Mesodermal cell (in vitro differentiated cells): Measurements from ENCODE around the gene DEPDC5.
"Not testable (repeated sequence)": the region's sequence is repeated elsewhere in the genome, so short reads cannot be mapped to it uniquely, and the experiment has no call there.

Experiments used
- H3K27ac ChIP-seq: 2 replicates; pipeline ENCODE4 v1.7.0; 2013; ENCODE audit warnings: mild to moderate bottlenecking, low read depth, low read length, moderate library complexity; ENCODE audit not compliant: severe bottlenecking
- H3K36me3 ChIP-seq: 2 replicates; pipeline ENCODE4 v1.7.1; 2013; ENCODE audit warnings: mild to moderate bottlenecking, low read length, moderate library complexity; ENCODE audit not compliant: control insufficient read depth, insufficient read depth
- H3K4me1 ChIP-seq: one replicate; pipeline ENCODE4 v1.7.1; 2013; ENCODE audit warnings: mild to moderate bottlenecking, low read length; ENCODE audit not compliant: insufficient read depth, control insufficient read depth, poor library complexity, severe bottlenecking
- H3K4me3 ChIP-seq: 2 replicates; pipeline ENCODE4 v1.7.0; 2013; ENCODE audit warnings: low read length, control low read depth, mild to moderate bottlenecking; ENCODE audit not compliant: insufficient read depth, poor library complexity, severe bottlenecking; ENCODE audit errors: extremely low read depth
- H3K9me3 ChIP-seq: 2 replicates; pipeline ENCODE4 v1.7.1; 2013; ENCODE audit warnings: mild to moderate bottlenecking, low read length, moderate library complexity; ENCODE audit not compliant: control insufficient read depth
- WGBS, 2 experiments: methylation state at CpG; one replicate each; pipeline ENCODE4 v1.1.5; 2013; ENCODE audit warnings: missing lambda C conversion rate in 2 of 2; ENCODE audit not compliant: insufficient coverage in 2 of 2; 5-methylcytosine and 5-hydroxymethylcytosine counted together

The DEPDC5 gene

GRCh38 chr22:31813898-31814297, 60.1 kb downstream of the DEPDC5 start:
- 94% methylated on average over 5 to 6 of the region's 7 CpGs for WGBS, 2 experiments
- not testable (repeated sequence) for H3K27ac ChIP-seq, H3K9me3 ChIP-seq, H3K4me1 ChIP-seq, H3K4me3 ChIP-seq
- peaks cover 72% of the 10 kb centered on the region for H3K36me3 ChIP-seq

GRCh38 chr22:31814942-31815341, 61.1 kb downstream of the DEPDC5 start:
- 95 to 100% methylated on average over 5 to 7 of the region's 7 CpGs for WGBS, 2 experiments
- Histone ChIP-seq H3K36me3 (peaks cover 73% of the 10 kb centered on the region), H3K4me3 (no peak overlapping the region), H3K27ac (no peak overlapping the region), H3K9me3 (no peaks in the 10 kb centered on the region), H3K4me1 (no peaks in the 10 kb centered on the region)

GRCh38 chr22:31815383-31815814, 61.6 kb downstream of the DEPDC5 start:
- 80 to 83% methylated on average over 1 of the region's 4 CpGs for WGBS, 2 experiments
- H3K9me3 ChIP-seq, H3K4me1 ChIP-seq, H3K27ac ChIP-seq, H3K4me3 ChIP-seq: not testable (repeated sequence)
- peaks cover 70% of the 10 kb centered on the region for H3K36me3 ChIP-seq

GRCh38 chr22:31816750-31817149, 62.9 kb downstream of the DEPDC5 start:
- Histone ChIP-seq H3K9me3 (no peaks in the 10 kb centered on the region), H3K4me3 (no peak overlapping the region), H3K27ac (no peak overlapping the region), H3K4me1 (no peaks in the 10 kb centered on the region), H3K36me3 (peaks cover 71% of the 10 kb centered on the region)
- WGBS, 2 experiments: 89 to 91% methylated on average over 1 to 4 of the region's 4 CpGs

GRCh38 chr22:31818481-31819392, 64.9 kb downstream of the DEPDC5 start:
- Histone ChIP-seq H3K4me1 (no peaks in the 10 kb centered on the region), H3K36me3 (peaks cover 81% of the 10 kb centered on the region), H3K4me3 (no peak overlapping the region), H3K27ac (no peak overlapping the region), H3K9me3 (no peaks in the 10 kb centered on the region)
- WGBS, 2 experiments: 83 to 92% methylated on average over 9 to 10 of the region's 10 CpGs

- WGBS, 2 experiments: 85% methylated on average over 3 of the region's 3 CpGs
- H3K4me3 ChIP-seq: no peak overlapping the region
- no peaks in the 10 kb centered on the region for H3K4me1 ChIP-seq
- H3K9me3 ChIP-seq: no peaks in the 10 kb centered on the region
- no peak overlapping the region for H3K27ac ChIP-seq
- peaks cover 71% of the 10 kb centered on the region for H3K36me3 ChIP-seq
These were observed 66.8 kb downstream of the DEPDC5 start for GRCh38 chr22:31820655-31821054.

- H3K36me3 ChIP-seq: peaks cover 70% of the 10 kb centered on the region
- WGBS, 2 experiments: 100% methylated on average over 1 of the region's 1 CpG
These were observed 67.8 kb downstream of the DEPDC5 start for GRCh38 chr22:31821572-31821971.

GRCh38 chr22:31822523-31822922, 68.7 kb downstream of the DEPDC5 start:
- H3K9me3 ChIP-seq: no peaks in the 10 kb centered on the region
- no peak overlapping the region for H3K4me3 ChIP-seq
- 90 to 95% methylated on average over 3 of the region's 4 CpGs for WGBS, 2 experiments
- peaks cover 71% of the 10 kb centered on the region for H3K36me3 ChIP-seq
- no peaks in the 10 kb centered on the region for H3K4me1 ChIP-seq
- H3K27ac ChIP-seq: no peak overlapping the region

More at GRCh38 chr22:31821572-31821971, 67.8 kb downstream of the DEPDC5 start:
- H3K9me3 ChIP-seq: no peaks in the 10 kb centered on the region
- H3K4me3 ChIP-seq: no peak overlapping the region
- no peaks in the 10 kb centered on the region for H3K4me1 ChIP-seq
- no peak overlapping the region for H3K27ac ChIP-seq

GRCh38 chr22:31825513-31825912, 71.7 kb downstream of the DEPDC5 start:
- peaks cover 59% of the 10 kb centered on the region for H3K36me3 ChIP-seq
- no peak overlapping the region for H3K27ac ChIP-seq
- no peaks in the 10 kb centered on the region for H3K9me3 ChIP-seq
- H3K4me1 ChIP-seq: peaks cover 8% of the 10 kb centered on the region
- no peak overlapping the region for H3K4me3 ChIP-seq
- 94 to 100% methylated on average over 1 of the region's 2 CpGs for WGBS, 2 experiments

GRCh38 chr22:31826443-31826842, 72.6 kb downstream of the DEPDC5 start:
- 89 to 90% methylated on average over 5 of the region's 6 CpGs for WGBS, 2 experiments
- H3K4me1 ChIP-seq: peaks cover 8% of the 10 kb centered on the region
- H3K36me3 ChIP-seq: peaks cover 57% of the 10 kb centered on the region
- H3K27ac ChIP-seq: no peak overlapping the region
- no peaks in the 10 kb centered on the region for H3K9me3 ChIP-seq
- no peak overlapping the region for H3K4me3 ChIP-seq

GRCh38 chr22:31828739-31829138, 74.9 kb downstream of the DEPDC5 start:
- Histone ChIP-seq H3K27ac (no peak overlapping the region), H3K4me1 (peaks cover 8% of the 10 kb centered on the region), H3K9me3 (no peaks in the 10 kb centered on the region), H3K36me3 (peaks cover 46% of the 10 kb centered on the region), H3K4me3 (no peak overlapping the region)
- 87 to 93% methylated on average over 3 of the region's 5 CpGs for WGBS, 2 experiments
